Activated naive CD4-positive, alpha-beta T cell treated with anti-CD3 and anti-CD28 coated beads, Interleukin-2, amount 50 U/mL, for 24 hours (primary cell): ENCODE measurements around the gene ALOX5.

Experiments used
- H3K27ac Mint-ChIP-seq: one replicate; pipeline ENCODE4 v1.8.0; 2021; ENCODE audit warnings: mild to moderate bottlenecking, mixed read lengths
- H3K27me3 Mint-ChIP-seq: one replicate; pipeline ENCODE4 v1.8.0; 2021; ENCODE audit warnings: mixed read lengths
- H3K36me3 Mint-ChIP-seq: one replicate; pipeline ENCODE4 v1.8.0; 2021; ENCODE audit warnings: mixed read lengths
- H3K4me1 Mint-ChIP-seq: one replicate; pipeline ENCODE4 v1.8.0; 2021; ENCODE audit warnings: mixed read lengths
- H3K4me3 Mint-ChIP-seq: one replicate; pipeline ENCODE4 v1.8.0; 2021; ENCODE audit warnings: mild to moderate bottlenecking, mixed read lengths
- H3K9me3 Mint-ChIP-seq: one replicate; pipeline ENCODE4 v1.8.0; 2021; ENCODE audit warnings: mixed read lengths

Gene ALOX5

DNA sequence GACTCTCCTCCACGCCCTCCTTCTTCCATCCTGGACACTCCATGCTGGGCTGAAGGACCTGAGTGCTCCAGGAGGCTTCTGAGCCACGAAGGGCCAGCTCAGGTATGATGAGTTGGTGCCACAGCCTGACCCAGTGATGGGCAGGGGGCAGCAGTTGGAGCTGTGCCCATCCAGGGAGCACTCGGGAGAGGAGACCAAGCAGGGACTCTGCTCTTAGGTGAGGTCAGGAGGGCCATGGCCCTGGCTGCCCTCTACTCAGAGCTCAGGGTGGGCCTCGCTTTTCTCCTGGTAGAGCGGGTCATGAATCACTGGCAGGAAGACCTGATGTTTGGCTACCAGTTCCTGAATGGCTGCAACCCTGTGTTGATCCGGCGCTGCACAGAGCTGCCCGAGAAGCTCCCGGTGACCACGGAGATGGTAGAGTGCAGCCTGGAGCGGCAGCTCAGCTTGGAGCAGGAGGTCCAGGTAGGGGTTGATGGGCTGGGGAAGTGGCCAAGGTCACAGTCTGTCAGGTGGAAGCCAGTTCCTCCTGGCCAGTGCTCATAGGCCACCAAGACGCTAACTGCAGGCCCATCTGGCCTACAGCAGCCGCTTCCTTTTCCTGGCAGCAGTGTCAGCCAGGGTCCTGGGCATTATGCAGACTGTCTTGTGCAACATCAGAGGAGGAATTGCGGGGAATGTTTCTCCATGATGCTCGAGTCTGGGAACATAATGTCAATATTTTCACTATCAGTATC is 50.8 kb downstream of the ALOX5 start:
- Mint-ChIP-seq H3K27me3 (no peaks in the 10 kb centered on the region), H3K9me3 (no peaks in the 10 kb centered on the region), H3K4me1 (peaks cover 37% of the 10 kb centered on the region), H3K36me3 (no peaks in the 10 kb centered on the region), H3K4me3 (no peak overlapping the region), H3K27ac (no peak overlapping the region)

- Mint-ChIP-seq H3K4me1 (peaks cover 27% of the 10 kb centered on the region), H3K27ac (no peak overlapping the region), H3K27me3 (no peaks in the 10 kb centered on the region), H3K36me3 (no peaks in the 10 kb centered on the region), H3K4me3 (no peak overlapping the region), H3K9me3 (no peaks in the 10 kb centered on the region)
Observed at GRCh38 chr10:45425621-45426563, 51.9 kb downstream of the ALOX5 start.

- Mint-ChIP-seq H3K4me1 (peaks cover 13% of the 10 kb centered on the region), H3K36me3 (no peaks in the 10 kb centered on the region)
Observed at GRCh38 chr10:45427262-45427969, 53.4 kb downstream of the ALOX5 start.

GRCh38 chr10:45427970-45428366 is 54.0 kb downstream of the ALOX5 start:
- H3K4me1 Mint-ChIP-seq, result peaks cover 14% of the 10 kb centered on the region
- no peaks in the 10 kb centered on the region for H3K36me3 Mint-ChIP-seq
- H3K9me3 Mint-ChIP-seq, result no peaks in the 10 kb centered on the region
- H3K27me3 Mint-ChIP-seq, result no peaks in the 10 kb centered on the region
- no peak overlapping the region for H3K4me3 Mint-ChIP-seq
- H3K27ac Mint-ChIP-seq, result no peak overlapping the region

More at GRCh38 chr10:45427262-45427969, 53.4 kb downstream of the ALOX5 start:
- no peaks in the 10 kb centered on the region for H3K9me3 Mint-ChIP-seq
- no peaks in the 10 kb centered on the region for H3K27me3 Mint-ChIP-seq
- no peak overlapping the region for H3K4me3 Mint-ChIP-seq
- H3K27ac Mint-ChIP-seq, result no peak overlapping the region

DNA sequence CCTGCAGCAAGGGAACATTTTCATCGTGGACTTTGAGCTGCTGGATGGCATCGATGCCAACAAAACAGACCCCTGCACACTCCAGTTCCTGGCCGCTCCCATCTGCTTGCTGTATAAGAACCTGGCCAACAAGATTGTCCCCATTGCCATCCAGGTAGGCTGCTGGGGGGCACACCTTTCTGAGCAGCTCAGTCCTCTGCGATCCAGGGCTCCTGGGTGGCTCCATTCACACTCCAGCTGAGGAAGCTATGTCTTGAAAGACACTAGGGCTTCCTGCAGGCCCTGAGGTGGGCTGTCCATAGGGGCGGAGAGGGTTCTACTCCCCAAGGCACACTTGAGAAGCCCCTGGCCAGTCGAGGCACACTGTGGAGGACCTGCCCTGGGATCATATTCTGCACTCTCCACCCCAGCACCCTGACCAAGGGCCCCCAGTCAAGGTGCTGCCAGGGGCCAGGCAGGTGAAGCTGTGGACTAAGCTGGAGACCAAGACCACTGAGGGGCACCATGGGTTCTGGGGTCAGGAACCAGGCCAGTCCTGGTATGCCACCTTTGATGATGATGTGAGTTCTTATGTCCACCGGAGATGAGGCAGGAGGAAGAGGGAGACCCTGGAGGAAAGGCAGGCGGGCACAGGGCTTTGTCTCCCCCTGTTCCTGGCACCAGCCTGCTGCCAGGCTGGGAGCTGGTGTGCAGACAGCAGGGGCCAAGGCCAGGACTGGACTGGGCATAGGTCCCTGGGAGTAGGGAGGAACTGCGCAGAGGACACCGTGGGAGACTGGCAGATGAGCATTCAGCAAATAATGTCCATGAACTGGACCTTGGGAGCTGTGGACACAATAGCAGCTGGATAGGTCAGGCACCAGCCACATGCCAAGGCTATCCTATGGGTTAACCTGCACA is 54.8 kb downstream of the ALOX5 start:
- H3K9me3 Mint-ChIP-seq, result no peaks in the 10 kb centered on the region
- H3K4me3 Mint-ChIP-seq, result no peak overlapping the region
- peaks cover 21% of the 10 kb centered on the region for H3K4me1 Mint-ChIP-seq
- no peaks in the 10 kb centered on the region for H3K27me3 Mint-ChIP-seq
- no peaks in the 10 kb centered on the region for H3K36me3 Mint-ChIP-seq
- no peak overlapping the region for H3K27ac Mint-ChIP-seq

DNA sequence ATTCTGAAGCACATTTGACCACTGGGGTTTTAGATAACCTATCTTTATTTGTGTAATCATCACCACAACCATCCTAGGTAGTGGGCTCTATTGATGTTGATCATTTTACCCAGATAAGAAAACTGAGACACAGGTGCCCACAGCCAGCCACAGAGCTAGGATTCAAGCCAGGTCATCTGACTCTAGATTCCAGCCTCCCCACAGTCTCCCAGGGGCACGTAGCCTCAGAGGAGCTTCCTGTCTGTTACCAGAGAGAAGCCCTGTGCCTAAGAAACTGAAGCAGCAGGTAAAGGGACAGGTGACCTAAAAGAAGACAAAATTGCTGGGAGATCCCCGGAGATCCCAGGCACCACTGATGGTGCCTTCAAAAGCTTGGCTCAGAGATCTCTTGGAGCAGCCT is 55.8 kb downstream of the ALOX5 start:
- Mint-ChIP-seq H3K27me3 (no peaks in the 10 kb centered on the region), H3K4me1 (peaks cover 27% of the 10 kb centered on the region), H3K9me3 (no peaks in the 10 kb centered on the region), H3K36me3 (no peaks in the 10 kb centered on the region), H3K27ac (no peak overlapping the region), H3K4me3 (no peak overlapping the region)

GRCh38 chr10:45432113-45432512 is 58.1 kb downstream of the ALOX5 start:
- peaks cover 24% of the 10 kb centered on the region for H3K4me1 Mint-ChIP-seq
- no peak overlapping the region for H3K27ac Mint-ChIP-seq
- no peaks in the 10 kb centered on the region for H3K9me3 Mint-ChIP-seq
- H3K4me3 Mint-ChIP-seq, result no peak overlapping the region
- H3K36me3 Mint-ChIP-seq, result no peaks in the 10 kb centered on the region
- H3K27me3 Mint-ChIP-seq, result no peaks in the 10 kb centered on the region

GRCh38 chr10:45432700-45433472 is 58.9 kb downstream of the ALOX5 start:
- Mint-ChIP-seq H3K9me3 (no peaks in the 10 kb centered on the region), H3K36me3 (no peaks in the 10 kb centered on the region), H3K4me3 (no peak overlapping the region), H3K4me1 (peaks cover 24% of the 10 kb centered on the region), H3K27ac (no peak overlapping the region), H3K27me3 (no peaks in the 10 kb centered on the region)

GRCh38 chr10:45433716-45434469 is 59.9 kb downstream of the ALOX5 start:
- H3K4me1 Mint-ChIP-seq, result peaks cover 24% of the 10 kb centered on the region
- no peaks in the 10 kb centered on the region for H3K27me3 Mint-ChIP-seq
- no peaks in the 10 kb centered on the region for H3K36me3 Mint-ChIP-seq
- no peaks in the 10 kb centered on the region for H3K9me3 Mint-ChIP-seq
- H3K4me3 Mint-ChIP-seq, result no peak overlapping the region
- peak overlapping the region; percentile 44 for H3K27ac Mint-ChIP-seq

DNA sequence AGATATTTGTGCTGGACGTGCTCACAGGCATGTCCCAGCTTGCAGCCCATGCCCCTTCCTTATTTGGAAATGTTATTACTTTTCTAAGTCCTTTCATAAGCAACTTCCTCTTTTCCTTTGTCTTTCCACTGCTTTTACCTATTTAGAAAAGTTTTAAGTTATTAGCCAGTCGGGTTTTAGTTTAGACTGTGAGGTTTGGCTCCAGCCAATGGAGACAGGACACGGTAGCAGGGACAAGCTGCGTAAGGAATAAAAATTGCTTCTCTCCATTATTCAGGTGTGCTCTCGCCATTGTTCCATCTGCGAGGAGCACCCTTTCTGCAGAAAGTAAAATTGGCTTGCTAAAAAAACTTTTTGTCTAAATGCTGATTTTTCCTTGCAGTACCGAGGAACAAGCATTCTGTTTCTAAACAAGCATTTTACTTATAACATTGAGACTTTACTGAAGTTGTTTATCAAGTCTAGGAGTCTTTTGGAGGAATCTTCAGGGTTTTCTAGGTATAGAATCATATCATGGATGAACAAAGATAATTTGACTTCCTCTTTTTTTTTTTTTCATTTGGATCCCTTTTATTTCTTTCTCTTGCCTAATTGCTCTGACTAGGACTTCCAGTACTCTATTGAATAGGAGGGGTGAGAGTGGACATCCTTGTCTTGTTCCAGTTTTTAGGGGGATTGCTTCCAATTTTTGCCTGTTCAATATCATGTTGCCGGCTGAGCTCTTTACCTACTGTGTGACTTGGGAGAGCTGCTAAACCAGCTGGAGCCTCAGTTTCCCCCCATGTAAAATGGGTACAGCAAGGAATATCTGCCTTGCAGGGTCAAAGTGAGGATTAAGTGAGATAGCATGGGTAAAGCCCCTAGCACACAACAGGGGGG is 63.8 kb downstream of the ALOX5 start:
- Mint-ChIP-seq H3K4me3 (no peak overlapping the region), H3K9me3 (no peaks in the 10 kb centered on the region), H3K27me3 (no peaks in the 10 kb centered on the region), H3K4me1 (peaks cover 19% of the 10 kb centered on the region), H3K36me3 (no peaks in the 10 kb centered on the region), H3K27ac (no peak overlapping the region)

- Mint-ChIP-seq H3K27ac (no peak overlapping the region), H3K36me3 (no peaks in the 10 kb centered on the region), H3K27me3 (no peaks in the 10 kb centered on the region), H3K4me1 (peaks cover 12% of the 10 kb centered on the region), H3K9me3 (no peaks in the 10 kb centered on the region), H3K4me3 (no peak overlapping the region)
Observed at GRCh38 chr10:45438466-45439090, 64.6 kb downstream of the ALOX5 start.

DNA sequence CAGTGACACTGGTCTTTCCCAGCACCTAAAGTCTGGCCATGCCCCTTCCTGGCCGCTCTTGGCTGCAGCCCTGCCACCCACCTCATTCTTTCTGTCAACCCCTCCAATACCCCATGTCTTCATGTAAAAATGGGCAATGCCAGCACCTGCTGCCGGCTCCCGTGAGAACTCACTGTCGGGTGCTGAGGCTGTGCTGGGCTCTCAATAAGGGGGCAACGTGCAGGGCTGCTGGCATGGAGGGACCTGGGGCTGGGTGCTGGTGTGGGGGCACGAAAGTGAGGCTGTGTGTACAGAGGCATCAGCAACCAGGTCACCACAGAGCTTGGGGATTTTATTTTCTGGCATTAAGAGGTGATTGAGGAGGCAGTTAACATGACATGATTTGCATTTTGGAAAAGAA is 65.3 kb downstream of the ALOX5 start:
- H3K27ac Mint-ChIP-seq, result no peak overlapping the region

GRCh38 chr10:45439873-45440272 is 65.9 kb downstream of the ALOX5 start:
- no peak overlapping the region for H3K27ac Mint-ChIP-seq
- no peaks in the 10 kb centered on the region for H3K27me3 Mint-ChIP-seq
- H3K4me1 Mint-ChIP-seq, result peaks cover under 1% of the 10 kb centered on the region
- no peak overlapping the region for H3K4me3 Mint-ChIP-seq
- H3K36me3 Mint-ChIP-seq, result no peaks in the 10 kb centered on the region
- no peaks in the 10 kb centered on the region for H3K9me3 Mint-ChIP-seq

More for the DNA sequence above, 65.3 kb downstream of the ALOX5 start:
- H3K4me1 Mint-ChIP-seq, result peaks cover 5% of the 10 kb centered on the region
- no peaks in the 10 kb centered on the region for H3K36me3 Mint-ChIP-seq
- H3K4me3 Mint-ChIP-seq, result no peak overlapping the region
- H3K9me3 Mint-ChIP-seq, result no peaks in the 10 kb centered on the region
- H3K27me3 Mint-ChIP-seq, result no peaks in the 10 kb centered on the region
